Measurements from ENCODE around the gene FLRT2.

The FLRT2 gene

DNA sequence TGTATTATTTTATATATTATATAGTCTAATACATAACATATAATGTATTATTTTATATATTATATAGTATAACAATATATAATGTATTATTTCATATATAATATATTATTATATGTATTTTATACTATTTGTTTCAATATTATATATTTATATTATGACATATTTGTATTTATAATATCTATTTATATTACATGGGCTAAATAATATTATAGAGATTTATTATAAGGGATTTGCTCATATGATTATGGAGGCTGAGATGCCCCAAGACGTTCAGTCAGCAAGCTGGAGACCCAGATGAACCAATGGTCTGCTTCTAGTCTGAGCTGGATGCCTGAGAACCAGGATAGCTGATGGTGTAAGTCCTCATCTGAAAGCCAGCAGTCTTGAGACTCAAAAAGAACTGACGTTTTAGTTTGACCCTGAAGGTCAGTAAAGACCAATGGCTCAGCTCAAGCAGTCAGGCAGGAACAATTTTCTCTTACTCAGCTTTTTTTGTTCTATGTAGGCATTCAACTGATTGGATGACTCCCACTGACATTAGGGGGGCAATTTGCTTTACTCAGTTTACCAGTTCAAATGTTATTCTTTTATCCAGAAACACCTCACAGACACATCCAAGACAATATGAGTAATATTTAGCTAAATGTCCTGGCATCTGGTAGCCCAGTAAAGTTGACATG is 130.4 kb downstream of the FLRT2 start:
- DNase-seq, result no peak

DNA sequence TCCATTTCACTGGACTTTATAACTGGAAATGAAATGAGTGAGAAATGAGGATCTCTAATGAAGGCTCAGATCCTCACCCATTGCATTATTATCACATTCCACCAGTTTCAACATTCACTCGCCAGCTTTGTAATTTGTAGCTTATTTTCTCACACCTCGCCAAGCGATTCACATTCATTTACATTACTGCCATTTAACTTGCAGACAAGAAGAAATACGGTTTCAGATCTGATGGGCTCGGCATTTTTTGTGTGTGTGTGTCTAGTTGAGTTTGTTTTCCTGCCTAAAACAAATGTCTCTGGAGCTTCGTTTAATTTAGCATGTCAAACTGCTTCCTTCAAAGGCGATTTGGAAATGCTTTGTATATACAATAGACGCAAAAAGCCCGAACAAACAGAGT is 132.2 kb downstream of the FLRT2 start:
- DNase-seq, result no peak

DNA sequence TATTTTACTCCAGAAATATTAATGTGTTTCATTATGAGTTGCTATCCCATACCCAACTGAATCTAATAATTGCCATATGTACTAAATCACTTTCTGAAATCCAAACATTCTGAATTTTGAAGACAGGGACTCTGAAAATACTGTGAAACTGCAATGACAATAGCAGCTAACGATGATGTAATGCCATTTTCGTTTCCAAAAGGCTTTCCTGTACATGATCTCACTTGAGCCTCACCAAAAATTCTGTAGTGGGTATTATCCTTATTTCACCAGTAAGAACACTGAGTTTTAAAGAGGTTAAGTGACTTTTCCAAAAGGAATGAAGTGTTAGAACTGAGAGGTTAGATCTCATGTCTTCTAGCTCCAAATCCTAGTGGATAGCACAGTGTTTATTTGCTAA is 133.3 kb downstream of the FLRT2 start:
- DNase-seq, result no peak

DNA sequence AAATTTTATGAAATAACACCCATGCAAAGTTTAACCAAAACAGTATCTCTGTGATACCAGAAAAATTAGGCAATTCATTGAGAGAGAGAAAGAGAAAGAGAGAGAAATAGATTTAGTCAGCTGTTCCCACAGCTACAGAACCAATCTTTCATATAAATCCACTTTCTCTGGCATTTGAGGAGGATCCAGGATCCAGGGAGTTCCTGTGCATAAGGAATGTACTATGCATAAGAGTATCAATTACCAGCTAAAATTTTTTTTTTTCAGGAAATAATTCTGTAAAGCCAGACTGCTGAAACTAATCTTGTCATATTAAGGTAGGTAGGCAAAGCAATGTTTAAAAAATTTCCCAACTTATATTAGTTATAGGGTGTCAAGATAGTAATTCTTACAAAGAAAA is 133.7 kb downstream of the FLRT2 start:
- DNase-seq, result no peak

DNA sequence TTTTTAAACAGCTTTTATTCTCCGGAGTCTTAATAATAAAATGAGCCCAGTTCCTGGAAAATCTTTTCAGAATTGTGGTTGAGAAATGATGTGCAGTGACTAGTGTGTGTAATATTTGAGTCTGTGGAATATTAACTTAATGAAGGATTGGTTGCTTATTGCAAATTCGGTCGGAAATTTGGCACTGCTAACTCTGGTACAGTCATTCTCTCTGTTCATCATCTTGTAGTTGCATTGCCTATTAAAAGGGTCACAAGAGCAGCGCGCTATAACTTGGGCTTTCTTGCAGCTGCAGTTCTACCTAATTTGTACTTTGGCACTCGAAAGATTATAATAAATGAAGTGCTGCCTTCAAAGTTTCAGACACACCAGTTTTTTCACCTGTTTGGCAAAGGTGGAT is 146.0 kb downstream of the FLRT2 start:
- no peak for DNase-seq

DNA sequence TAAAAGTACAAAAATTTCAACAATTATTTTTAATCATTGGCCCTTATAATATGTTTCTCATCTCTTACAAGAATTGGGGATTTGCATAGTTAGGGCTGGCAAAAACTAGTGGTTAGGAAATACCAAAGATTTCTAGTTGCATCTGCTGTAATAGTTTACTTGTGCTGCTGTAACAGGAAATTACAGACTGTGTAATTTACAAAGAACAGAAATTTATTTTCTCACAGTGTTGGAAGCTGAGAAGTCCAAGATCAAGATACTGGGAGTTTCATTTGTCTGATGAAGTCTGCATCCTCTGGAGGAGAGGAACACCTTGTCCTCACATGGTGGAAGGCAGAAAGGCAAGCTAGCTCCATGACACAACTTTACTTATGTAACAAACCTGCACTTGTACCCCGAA is 157.0 kb downstream of the FLRT2 start:
- no peak for DNase-seq

DNA sequence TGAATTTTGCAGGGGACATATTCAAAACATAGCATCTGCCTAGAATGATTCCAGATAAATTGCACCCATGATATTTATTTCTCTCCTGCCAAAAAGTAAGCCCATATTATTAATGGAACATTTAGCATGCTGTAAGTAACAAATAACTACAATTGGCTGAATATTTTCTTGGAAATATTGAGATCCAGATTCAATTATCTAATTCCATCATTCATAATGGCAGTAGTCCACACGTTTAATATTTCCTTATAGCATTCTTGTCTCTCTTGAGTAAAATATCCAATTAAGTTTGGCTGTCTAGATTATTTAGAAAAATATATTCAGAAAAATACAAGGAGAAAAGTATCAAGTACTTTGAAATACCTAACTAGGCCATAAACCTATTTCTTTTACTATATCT is 157.5 kb downstream of the FLRT2 start:
- DNase-seq, result no peak

DNA sequence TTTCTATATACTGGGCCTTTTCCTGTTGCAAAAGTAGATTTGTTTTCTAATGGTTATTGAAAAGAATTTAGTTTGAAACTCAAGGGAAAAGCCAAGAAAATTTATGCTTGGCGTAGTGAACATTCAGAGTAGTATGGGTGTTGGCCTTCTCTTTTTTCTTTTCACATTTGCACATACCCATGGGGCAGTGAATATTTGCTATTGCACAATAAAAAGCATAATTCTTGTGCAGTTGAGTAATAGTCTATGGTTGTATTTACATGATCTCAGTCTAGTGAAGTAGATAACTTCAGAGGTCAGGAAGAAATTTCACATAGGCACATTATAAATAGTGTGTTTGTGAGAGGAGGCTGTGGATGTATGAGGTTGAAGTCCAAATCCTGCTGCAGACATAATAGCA is 158.1 kb downstream of the FLRT2 start:
- DNase-seq, result no peak

DNA sequence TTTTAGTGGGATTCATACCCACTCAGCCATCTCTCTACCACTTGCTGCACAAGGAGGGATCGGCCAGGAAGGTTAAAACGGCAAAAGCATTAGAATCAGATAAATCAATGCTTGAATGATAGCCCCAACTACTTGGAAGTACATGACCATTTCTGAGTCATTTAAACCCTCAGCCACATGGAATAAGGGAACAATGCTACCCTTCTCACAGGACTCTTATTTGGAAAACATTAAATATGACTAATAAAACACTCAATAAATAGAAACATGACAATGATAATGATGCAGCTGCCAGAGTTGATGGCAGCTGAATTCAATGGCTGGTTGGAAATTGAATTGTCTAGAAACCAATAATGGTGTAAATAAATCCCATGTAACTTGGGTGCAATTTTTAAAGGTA is 165.4 kb downstream of the FLRT2 start:
- DNase-seq, result no peak

DNA sequence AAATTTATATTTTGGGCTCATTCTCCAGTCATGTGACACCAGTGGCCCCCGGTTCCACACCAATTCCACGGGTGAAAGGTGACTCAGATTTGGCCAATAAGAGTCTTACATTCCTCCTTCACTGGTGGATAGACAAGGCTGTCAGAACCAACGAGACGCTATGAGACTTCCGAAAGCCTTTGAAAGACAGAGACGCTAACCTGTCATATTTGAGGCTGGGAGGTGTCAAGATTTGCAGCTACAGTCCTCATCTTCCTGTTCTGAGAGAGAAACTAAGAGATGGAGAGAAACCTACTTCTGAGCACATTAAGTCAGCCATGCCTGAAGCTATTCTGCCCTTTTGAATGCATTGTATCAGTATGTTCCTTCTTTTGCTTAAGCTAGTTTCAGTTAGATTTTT is 171.2 kb downstream of the FLRT2 start:
- no peak for DNase-seq

DNA sequence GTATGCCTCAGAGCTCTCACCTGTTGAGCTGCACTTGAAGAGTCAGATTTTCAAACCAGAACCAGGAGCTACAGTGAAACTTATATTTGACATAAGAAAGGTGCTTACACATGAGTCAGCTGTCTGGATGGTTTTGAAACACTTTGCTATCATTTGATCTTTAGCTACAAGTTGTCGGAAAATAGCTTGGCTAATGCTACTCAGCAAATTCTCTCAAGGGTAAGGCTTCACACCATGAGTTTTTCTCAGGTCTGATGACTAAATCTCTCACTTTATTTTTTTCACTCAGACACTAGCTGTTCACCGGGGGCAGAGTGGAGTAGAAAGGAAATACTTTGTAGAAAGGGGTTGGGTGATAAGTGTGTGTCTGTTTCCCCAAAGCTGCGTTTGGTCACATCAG is 171.8 kb downstream of the FLRT2 start:
- no peak for DNase-seq

DNA sequence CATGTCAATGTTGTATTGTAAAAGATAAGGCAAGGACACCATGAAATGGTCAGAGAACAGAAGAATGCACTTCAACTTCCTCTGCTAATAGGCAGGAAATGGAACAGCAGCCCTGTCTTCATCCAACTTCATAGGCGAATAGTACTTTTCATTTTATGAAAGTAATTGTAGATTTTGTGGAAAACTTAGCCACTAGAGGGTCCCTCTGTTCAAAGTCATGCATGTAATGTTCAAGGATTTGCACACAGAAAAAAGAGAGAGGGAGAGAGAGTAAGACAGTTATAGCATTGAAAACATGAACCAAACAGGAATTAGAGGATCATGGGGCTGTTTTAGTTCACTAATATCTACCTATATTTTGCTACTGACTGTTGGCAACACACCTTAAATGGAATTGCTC is 172.2 kb downstream of the FLRT2 start:
- DNase-seq, result no peak

DNA sequence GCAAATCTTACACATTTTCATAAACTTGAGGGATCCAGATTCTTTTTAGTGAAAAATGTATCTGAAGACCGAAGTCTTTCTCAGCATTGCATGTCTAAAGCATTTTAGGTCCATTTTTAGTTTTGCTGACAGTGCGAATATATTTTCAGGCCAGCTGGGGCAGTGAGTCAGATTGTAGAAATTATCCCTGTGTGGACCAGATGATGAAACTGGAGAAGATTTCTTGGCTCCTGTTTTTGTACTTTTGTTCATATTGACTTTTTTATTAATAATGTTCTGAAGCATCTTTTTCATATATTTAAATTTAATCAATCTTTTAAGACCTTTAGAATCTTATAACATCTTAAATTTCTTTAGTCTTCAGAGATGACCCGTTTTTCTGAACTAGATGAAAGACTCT is 173.1 kb downstream of the FLRT2 start:
- no peak for DNase-seq

Measured in right kidney (tissue), 1 donor.